ENCODE data around the gene ANKRD26. TPM values are rescaled to one million over a fixed set of nuclear protein-coding genes. Genes with fewer than 3 reads are reported as not detected.
A peak's percentile ranks its signal among the peaks of the same experiment; 100 is the strongest.

Gene ANKRD26
- total RNA-seq, 2 donors from 2014 or later, result 15.8 to 18.9 TPM

- no peak for TF ChIP-seq CTCF (conservative IDR thresholded peaks at IDR 0.05)
- H3K4me3 Mint-ChIP-seq, result peak overlapping the region; percentile 83
- Histone ChIP-seq H3K9ac (ENCODE audit: extremely low read depth, low read length, poor library complexity, severe bottlenecking) (peak overlapping the region; percentile 84), H3K36me3 (ENCODE audit: control insufficient read depth, insufficient read depth, low read length) (peaks cover 6% of the 10 kb centered on the region), H3K27ac (ENCODE audit: low read depth, low read length) (no peak overlapping the region), H3K27me3 (ENCODE audit: control insufficient read depth, insufficient read depth, low read length, poor library complexity, severe bottlenecking) (no peaks in the 10 kb centered on the region), H3K4me1 (ENCODE audit: control insufficient read depth, insufficient read depth, low read length) (no peaks in the 10 kb centered on the region), H3K9me3 (ENCODE audit: control insufficient read depth, low read length) (no peaks in the 10 kb centered on the region), H3K4me3 (ENCODE audit: low read length) (peak overlapping the region; percentile 89)
- no peaks in the 10 kb centered on the region for H3K27me3 Mint-ChIP-seq (ENCODE audit: insufficient read depth)
- H3K9me3 Mint-ChIP-seq, result no peaks in the 10 kb centered on the region
- peaks cover 7% of the 10 kb centered on the region for H3K4me1 Mint-ChIP-seq
- peaks cover 5% of the 10 kb centered on the region for H3K36me3 Mint-ChIP-seq (ENCODE audit: low read depth)
- peak overlapping the region; percentile 92 for H3K27ac Mint-ChIP-seq
- no peak for DNase-seq
- WGBS, 2 experiments (ENCODE audit: insufficient coverage in 1 of 2, insufficient read length in 1 of 2), result 39 to 86% methylated on average over 3 to 10 of the region's 11 CpGs
Measured at GRCh38 chr10:27099448-27099847, 846 bp downstream of the ANKRD26 start.

- peaks cover 54% of the 10 kb centered on the region for H3K36me3 Mint-ChIP-seq (ENCODE audit: low read depth)
- no peak for DNase-seq
- no peaks in the 10 kb centered on the region for H3K9me3 Mint-ChIP-seq
- peak overlapping the region; percentile 42 for H3K27ac Mint-ChIP-seq
- H3K4me1 ChIP-seq (ENCODE audit: control insufficient read depth, insufficient read depth, low read length), result no peaks in the 10 kb centered on the region
- whole genome bisulfite sequencing, 2 experiments (ENCODE audit: insufficient coverage in 1 of 2, insufficient read length in 1 of 2), result 88 to 92% methylated on average over 2 to 5 of the region's 5 CpGs
- H3K4me3 Mint-ChIP-seq, result no peak overlapping the region
- no peak overlapping the region for H3K9ac ChIP-seq (ENCODE audit: extremely low read depth, low read length, poor library complexity, severe bottlenecking)
- no peak for TF ChIP-seq CTCF (conservative IDR thresholded peaks at IDR 0.05)
- no peak overlapping the region for H3K27ac ChIP-seq (ENCODE audit: low read depth, low read length)
- no peaks in the 10 kb centered on the region for H3K27me3 Mint-ChIP-seq (ENCODE audit: insufficient read depth)
- peaks cover 1% of the 10 kb centered on the region for H3K4me1 Mint-ChIP-seq
- H3K36me3 ChIP-seq (ENCODE audit: control insufficient read depth, insufficient read depth, low read length), result peaks cover 54% of the 10 kb centered on the region
- H3K4me3 ChIP-seq (ENCODE audit: low read length), result no peak overlapping the region
- H3K9me3 ChIP-seq (ENCODE audit: control insufficient read depth, low read length), result no peaks in the 10 kb centered on the region
- H3K27me3 ChIP-seq (ENCODE audit: control insufficient read depth, insufficient read depth, low read length, poor library complexity, severe bottlenecking), result no peaks in the 10 kb centered on the region
Measured at GRCh38 chr10:27088119-27089044, 11.9 kb downstream of the ANKRD26 start.

- H3K4me1 ChIP-seq (ENCODE audit: control insufficient read depth, insufficient read depth, low read length), result no peaks in the 10 kb centered on the region
- peaks cover 9% of the 10 kb centered on the region for H3K9me3 ChIP-seq (ENCODE audit: control insufficient read depth, low read length)
- no peak overlapping the region for H3K4me3 ChIP-seq (ENCODE audit: low read length)
- H3K9ac ChIP-seq (ENCODE audit: extremely low read depth, low read length, poor library complexity, severe bottlenecking), result no peak overlapping the region
- H3K4me1 Mint-ChIP-seq, result no peaks in the 10 kb centered on the region
- DNase-seq, result peak; percentile 86
- H3K36me3 Mint-ChIP-seq (ENCODE audit: low read depth), result peaks cover 73% of the 10 kb centered on the region
- no peaks in the 10 kb centered on the region for H3K27me3 ChIP-seq (ENCODE audit: control insufficient read depth, insufficient read depth, low read length, poor library complexity, severe bottlenecking)
- peaks cover 3% of the 10 kb centered on the region for H3K9me3 Mint-ChIP-seq
- peak; percentile 80 for TF ChIP-seq CTCF (conservative IDR thresholded peaks at IDR 0.05)
- H3K27ac Mint-ChIP-seq, result peak overlapping the region; percentile 78
- 85 to 90% methylated on average over 2 to 6 of the region's 6 CpGs for WGBS, 2 experiments (ENCODE audit: insufficient coverage in 1 of 2, insufficient read length in 1 of 2)
- H3K27ac ChIP-seq (ENCODE audit: low read depth, low read length), result no peak overlapping the region
- H3K4me3 Mint-ChIP-seq, result no peak overlapping the region
- H3K27me3 Mint-ChIP-seq (ENCODE audit: insufficient read depth), result no peaks in the 10 kb centered on the region
- peaks cover 75% of the 10 kb centered on the region for H3K36me3 ChIP-seq (ENCODE audit: control insufficient read depth, insufficient read depth, low read length)
Measured at GRCh38 chr10:27072436-27073114, 27.7 kb downstream of the ANKRD26 start.
